ENCODE data around the gene SUGP2.
A peak's percentile ranks its signal among the peaks of the same experiment; 100 is the strongest.
"Not testable (repeated sequence)": the region's sequence is repeated elsewhere in the genome, so short reads cannot be mapped to it uniquely, and the experiment has no call there.

Gene SUGP2

DNA sequence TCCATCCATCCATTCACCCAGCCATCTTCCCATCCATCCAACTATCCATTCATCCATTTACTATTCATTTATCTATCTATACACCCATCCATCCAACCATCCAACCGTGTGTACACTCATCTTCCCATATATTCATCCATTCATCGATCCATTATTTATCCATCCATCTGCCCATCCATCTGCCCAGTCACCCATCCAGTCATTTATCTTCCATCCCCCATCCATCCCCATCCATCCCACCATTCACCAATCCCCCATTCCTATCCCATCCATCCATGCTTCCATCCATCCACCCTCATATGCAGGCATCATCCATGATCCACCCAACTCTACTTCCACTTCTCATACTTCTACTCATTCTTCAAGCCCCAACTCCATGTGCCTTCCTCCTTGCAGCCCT is 78.3 kb downstream of the SUGP2 start:
- no peak for DNase-seq

DNA sequence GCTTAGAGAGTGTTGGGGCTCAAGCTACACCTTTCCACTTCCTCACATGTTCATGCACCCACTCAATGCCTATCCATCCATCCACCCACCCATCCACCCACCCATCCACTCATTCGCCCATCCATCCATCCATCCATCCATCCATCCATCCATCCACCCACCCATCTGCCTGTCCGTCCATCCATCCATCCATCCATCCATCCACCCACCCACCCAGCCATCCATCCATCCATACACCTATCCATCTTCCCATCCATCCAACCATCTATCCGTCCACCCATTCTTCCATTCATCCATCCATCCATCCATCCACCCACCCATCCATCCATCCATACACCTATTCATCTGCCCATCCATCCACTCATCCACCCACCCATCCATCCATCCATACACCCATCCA is 79.2 kb downstream of the SUGP2 start:
- no peak for DNase-seq

- DNase-seq, result not testable (repeated sequence)
These were observed 80.8 kb downstream of the SUGP2 start for GRCh38 chr19:18952364-18953003.

DNA sequence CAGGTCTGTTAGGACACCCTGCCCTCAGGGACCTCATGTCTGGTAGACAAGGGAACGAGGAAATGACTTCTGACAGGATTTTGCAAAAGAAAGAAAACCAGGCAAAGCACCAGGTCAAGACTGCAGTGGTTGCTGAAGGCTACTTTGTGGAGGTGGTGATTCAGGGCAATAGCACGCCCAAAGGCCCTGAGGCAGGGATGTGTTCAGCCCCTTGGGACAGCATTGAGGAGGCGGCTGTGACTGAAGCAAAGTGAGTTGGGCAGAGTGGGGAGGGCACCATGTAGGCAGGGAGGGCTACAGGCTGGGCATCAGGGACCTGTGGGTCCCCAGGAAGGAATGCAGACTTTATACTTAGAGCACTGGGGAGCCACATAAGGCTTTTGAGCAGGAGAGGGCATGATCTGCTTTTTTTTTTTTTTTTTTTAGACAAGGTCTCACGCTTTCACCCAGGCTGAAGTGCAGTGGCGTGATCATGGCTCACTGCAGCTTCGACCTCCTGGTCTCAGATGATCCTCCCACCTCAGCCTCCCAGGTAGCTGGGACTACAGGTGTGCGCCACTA is 81.5 kb downstream of the SUGP2 start:
- no peak for DNase-seq

- no peak for DNase-seq
These were observed 83.5 kb downstream of the SUGP2 start for GRCh38 chr19:18949858-18950257.

GRCh38 chr19:18948976-18949356 is 84.4 kb downstream of the SUGP2 start:
- no peak for DNase-seq

- no peak for DNase-seq
These were observed 85.0 kb downstream of the SUGP2 start for GRCh38 chr19:18948075-18948975.

- DNase-seq, result no peak
These were observed 86.4 kb downstream of the SUGP2 start for GRCh38 chr19:18946918-18947317.

DNA sequence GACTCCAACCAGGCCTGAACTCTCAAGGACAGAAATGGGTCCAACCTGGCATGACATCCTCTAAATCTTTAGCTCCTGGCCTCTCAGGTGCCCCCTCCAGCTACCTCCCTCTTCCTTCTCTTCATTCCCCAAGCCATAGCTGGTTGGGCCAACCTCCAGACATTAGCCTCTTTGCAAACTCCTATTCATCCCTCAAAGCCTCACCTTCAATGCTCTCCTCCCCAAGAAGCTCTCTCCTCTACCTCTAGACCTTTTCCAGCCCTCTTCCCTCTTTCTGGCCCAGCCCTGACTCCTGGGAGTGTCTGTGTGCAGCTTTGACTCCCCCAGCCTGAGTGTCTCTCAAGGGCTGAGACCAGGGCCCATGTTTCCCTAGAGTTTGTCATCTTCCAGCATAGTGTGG is 87.0 kb downstream of the SUGP2 start:
- DNase-seq, result no peak

- DNase-seq, result no peak
These were observed 88.0 kb downstream of the SUGP2 start for GRCh38 chr19:18945297-18945696.

DNA sequence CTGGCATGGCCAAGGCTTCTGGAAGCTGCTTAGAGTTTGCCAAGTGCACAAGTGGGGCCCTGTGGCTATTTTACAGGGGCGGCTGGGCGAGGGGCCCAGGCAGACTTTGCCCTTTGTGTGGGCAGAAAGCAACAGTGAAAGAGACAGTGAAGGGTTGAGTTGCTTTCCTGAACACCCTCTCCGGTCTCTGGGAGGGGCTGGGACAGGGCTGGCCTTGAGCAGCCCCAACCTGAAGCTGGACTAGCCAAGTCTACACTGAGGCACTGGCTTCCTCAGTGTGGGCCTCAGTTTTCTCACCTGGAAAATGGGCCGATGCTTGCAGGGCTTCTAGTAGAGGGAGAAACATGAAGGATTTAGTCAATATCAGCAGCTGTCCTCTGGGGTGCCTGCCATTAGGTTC is 89.9 kb downstream of the SUGP2 start:
- peak in 2 of 51 donors; percentile 19 to 20 for DNase-seq

DNA sequence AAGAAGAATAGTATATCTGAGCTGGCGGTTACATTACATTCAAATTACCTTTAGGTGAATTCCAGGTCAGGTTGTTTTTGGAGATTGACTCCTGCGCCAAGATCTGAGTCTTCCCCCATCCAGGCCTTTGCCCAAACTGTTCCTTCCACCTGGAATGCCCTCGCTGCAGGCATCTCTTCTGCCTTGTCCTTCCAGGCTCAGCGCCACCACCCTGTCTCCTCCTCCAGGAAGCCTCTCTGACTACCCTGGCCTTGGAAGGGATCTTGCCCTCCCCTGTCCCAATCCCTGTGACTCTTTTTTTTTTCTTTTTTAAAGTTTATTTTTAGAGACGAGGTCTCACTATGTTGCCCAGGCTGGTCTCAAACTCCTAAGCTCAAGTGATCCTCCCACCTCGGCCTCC is 90.6 kb downstream of the SUGP2 start:
- DNase-seq, result no peak

GRCh38 chr19:18941628-18942354 is 91.5 kb downstream of the SUGP2 start:
- DNase-seq, result peak in 13 of 51 donors; percentile 1 to 21 (median 8)
